GM19324 (cell line): Measurements from ENCODE around the gene FAM83F.
"Not testable (repeated sequence)": the region's sequence is repeated elsewhere in the genome, so short reads cannot be mapped to it uniquely, and the experiment has no call there.

Experiments used
- ATAC-seq: cut with Tn5 transposase; IDR thresholded peaks from one replicate; pipeline ENCODE4 v1.9.1; 2021; ENCODE audit warnings: mild to moderate bottlenecking, moderate library complexity; ENCODE audit not compliant: unreplicated experiment, low FRiP score

The FAM83F gene

DNA sequence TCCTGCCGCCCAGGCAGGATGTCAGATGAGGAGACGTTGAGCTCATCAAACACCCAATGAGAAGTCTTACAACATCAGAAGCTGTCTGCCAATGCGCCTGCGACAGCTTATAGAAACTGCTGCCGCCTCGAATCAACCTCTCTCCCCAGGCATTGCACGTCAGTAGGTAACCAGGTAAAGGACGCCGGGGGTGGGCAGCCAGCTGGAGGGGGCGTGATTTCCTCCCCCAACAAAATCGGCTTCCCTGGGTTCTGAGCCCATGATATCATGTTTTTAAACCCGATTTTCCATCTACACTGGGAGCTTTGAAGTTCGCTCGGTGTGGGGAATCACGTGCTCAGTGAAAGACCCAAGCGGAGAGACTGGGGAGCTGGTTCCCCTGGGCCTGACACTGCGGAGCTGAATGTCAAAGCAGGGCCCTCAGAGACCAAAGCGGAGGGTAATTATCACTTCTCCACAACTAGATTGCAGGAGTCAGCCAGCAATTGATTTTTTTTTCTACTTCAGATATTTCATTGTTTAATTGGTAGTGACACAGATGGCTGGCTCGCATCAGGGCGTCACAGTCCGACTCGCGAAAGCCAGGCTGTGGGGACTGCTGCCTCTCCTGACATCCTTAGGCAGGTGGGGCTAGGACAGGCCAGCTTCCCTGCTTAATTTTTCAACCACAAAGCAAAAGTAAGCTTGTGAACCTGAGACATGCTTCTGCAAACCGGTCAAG lies 15.4 kb downstream of the FAM83F start:
- ATAC-seq, result no peak

DNA sequence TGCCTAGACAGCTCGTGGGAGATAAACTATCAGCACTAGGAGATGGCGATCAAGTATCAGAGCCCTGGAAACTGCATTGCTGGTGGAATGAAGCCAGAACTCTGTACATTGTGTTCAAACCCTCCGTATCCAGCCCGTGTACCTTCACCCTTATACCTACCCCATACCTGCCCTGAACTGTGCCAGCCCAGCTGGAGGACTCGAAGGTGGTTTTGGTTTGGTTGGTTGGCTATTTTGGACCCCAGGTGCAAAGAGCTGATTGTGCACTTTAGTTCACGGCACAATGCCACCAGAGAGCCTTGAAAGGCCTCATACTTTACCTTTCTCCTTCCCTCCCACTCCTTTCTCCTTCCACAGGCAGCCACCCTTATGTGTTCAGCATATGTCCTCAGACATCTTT lies 16.0 kb downstream of the FAM83F start:
- no peak for ATAC-seq

DNA sequence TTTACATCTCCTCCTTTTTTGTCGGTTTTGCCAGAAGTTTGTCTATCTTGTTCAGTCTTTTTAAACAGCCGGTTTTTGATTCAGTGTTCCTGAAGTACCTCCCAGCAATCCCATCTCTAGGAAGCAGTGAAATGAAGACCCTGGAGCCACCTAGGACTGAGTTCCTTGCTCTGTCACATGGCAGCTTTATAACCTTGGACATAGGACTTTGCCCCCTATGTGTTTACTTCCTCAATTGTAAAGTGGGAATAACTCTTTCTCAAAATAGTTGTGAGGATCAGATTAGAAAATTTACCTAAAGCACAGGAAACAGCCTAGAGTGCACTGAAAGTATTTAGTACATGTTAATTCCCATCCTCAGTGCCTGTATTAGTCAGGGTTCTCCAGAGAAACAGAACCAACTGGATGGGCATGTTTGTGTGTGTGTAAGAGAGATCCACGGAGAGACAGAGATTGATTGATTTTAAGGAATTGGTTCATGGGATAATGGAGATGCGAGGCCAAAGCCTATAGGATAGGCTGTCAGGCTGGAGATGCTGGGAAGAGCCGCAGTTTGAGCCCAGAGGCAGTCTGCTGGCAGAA lies 20.0 kb downstream of the FAM83F start:
- ATAC-seq, result no peak

DNA sequence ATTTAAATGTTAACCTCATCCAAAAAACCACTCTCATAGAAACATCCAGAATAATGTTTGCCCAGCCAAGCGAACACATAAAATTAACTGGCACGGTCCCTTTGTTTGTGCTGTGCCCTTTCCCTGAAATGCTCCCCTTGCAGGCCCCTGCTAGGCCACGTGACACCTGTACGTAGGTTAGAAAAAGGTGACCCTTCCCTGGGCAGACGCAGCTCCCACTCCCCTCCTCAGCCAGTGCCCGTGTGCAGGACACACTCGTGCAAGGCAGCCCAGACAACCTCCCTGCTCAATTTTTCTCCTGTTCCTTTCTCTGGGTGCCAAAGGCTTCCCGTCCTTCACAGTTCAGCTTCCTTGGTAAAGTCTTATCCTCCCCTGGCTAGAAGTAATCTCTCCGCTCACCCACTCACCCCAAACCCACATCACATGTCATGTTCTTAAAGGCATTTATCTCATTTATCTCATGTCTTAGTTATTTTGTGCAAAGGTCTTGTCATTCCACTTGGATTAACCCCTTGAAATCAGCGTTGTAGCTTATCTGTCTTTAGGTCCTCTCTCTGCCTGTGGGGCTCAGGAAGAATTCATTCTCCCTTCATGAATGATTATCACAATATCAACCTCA lies 20.7 kb downstream of the FAM83F start:
- ATAC-seq, result no peak

DNA sequence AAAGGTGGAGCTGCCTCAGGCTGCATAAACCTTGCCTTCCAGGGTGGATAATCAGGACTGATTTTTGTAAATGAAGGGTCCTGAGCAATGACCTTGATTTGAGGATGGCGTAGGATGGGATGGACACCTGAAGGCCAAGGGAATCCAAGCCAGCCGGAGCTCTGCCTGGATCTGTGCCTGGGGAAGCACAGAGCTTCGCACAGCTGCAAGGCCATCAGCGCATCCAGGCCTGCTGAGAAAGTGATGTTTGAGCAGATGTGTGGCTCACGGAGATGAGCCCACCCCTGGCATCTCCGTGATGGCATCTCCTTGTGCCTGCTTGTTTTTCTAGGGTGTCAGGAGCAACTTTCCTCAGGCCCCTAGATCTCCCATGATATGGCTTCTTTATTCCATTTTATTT lies 23.3 kb downstream of the FAM83F start:
- ATAC-seq, result no peak

DNA sequence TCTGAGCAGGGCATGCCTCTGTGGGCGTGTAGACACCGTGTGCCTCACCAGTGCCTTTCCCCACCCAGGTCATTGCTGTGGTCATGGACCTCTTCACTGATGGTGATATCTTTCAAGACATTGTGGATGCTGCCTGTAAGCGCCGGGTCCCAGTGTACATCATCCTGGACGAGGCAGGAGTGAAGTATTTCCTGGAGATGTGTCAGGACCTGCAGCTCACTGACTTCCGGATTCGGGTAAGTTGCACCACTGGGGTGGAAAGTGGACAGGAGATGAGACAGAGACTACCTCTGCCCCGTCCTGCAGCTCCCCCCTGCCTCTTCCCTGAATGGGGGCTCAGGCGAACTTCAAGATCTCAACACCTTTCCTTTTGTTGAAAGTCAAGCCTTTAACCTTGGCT lies 24.3 kb downstream of the FAM83F start:
- ATAC-seq, result no peak

DNA sequence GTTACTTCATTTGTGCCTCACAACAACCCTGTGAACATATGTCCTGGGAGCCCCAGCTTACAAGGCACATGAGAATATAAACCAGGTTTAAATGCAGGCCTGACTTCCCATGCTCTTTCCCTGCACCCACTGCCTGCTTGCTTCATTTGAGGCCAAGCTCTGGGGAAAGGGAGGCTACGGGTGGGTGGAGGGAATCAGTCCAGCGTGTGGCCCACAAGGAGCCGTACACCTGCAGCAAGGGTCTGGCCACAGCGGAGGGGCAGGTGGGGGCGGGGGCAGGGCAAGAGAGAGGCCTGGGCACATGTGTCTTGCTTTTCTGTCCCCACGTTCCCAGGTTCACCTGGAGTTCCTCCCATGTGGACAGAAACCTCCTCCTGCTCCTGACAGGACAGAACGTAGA lies 26.2 kb downstream of the FAM83F start:
- ATAC-seq, result no peak

DNA sequence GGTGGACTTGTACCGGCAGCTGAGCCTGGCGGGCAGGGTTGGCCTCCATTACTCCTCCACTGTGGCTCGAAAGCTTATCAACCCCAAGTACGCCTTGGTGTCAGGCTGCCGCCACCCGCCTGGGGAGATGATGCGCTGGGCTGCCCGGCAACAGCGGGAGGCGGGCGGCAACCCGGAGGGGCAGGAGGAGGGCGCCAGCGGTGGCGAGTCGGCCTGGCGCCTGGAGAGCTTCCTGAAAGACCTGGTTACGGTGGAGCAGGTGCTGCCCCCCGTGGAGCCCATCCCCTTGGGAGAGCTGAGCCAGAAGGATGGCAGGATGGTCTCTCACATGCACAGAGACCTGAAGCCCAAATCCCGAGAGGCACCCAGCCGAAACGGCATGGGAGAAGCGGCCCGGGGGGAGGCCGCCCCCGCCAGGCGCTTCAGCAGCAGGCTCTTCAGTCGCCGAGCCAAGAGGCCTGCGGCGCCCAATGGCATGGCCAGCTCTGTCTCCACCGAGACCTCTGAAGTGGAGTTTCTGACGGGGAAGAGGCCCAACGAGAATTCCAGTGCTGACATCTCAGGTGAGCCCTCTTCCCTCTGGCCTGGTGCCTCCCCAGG lies 26.7 kb downstream of the FAM83F start:
- no peak for ATAC-seq

DNA sequence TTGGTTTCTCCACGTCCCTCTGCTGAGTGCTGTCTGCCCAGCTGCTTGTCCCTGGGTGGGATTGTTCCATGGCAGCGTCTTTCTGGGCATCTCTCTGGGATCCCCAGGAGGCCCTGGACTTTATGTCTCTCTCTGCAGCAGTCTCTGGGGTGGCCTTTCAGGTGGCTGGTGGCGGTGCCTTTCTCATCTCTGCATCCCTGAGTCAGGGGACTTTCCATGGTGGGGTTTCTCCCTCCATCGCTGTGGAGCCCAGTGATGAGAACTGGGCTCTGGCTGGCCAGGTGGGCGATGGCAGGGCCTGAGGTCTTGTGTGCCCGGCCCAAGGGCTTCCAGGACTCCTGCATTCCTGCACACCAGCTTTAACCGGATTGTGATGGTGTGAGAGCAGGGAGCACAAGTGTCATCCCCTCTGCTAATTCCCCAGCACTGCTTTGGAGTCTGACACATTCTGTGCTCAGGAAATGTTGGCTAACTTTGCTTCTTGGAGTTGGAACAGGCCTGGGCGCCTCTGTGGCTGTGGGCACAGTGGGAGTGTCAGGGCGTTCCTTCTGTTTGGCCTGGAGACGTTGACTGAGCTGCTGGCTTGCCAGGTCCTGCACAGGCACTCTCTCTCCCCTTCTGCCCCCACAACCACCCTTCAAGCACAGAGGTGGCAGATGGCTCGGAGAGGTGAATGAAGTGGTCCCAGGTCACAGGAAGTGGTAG lies 27.9 kb downstream of the FAM83F start:
- ATAC-seq, result no peak

DNA sequence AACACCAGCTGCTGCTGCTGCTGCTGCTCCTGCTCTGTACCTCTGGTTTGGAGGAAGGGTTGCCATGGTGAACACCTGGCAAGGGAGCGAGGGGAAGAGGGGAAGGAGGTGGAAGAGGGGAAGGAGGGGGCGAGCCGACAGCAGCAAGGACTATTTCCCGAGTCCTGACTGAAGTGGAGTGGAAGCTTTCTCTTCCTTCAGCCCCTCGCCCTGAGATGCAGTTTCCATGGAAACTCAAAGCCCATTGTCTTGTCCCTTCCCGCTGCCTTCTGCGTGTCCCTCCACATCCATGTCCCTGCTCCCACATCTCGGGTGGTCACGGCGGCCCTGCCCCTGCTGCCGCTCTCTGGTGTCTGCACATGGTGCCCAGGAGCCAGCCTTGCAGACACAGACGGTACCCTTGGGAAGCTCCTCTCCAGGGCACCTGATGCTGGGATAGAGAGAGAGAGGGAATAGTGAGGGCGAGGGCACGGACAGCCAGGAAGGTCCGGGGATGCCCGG lies 28.6 kb downstream of the FAM83F start:
- ATAC-seq, result no peak

DNA sequence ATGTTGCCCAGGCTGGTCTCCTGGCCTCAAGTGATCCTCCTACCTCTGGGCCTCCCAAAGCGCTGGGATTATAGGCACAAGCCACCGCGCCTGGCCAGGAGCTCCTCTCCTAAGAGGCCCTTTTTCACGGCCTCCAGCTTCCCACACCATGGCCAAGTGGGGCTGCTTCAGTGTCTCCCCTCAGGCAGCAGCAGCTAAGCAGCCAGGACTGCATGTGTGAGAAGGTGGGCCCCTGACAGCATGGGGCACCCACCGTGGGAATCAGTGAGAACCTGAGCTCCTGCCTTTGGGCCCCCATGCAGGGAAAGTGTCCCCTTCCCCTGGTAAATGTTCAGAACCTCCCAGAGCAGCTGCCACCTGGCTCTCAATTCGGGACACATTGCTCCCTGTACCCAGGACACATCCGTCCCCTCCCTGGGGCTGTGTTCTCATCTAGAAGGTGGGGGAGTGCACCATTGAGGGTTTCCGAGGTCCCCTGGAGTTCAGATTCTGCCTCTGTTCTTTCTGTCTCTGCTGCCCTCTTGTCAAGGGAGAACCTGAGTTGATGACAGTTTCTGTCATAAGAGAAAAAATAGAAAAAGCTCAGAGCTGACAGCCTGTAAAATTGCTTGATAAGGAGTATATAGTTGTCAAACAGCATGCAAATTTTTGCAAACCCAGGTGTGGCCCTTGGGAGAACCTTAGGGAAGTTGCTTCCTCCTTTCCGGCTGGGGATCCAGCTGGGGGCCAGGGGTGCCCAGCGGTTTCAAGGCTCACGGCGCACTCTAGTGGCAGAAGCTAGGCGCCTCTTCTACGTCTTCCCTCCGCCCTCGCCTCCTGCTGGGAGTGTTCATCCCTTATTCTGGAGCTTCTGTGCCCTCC lies 29.7 kb downstream of the FAM83F start:
- ATAC-seq, result no peak

DNA sequence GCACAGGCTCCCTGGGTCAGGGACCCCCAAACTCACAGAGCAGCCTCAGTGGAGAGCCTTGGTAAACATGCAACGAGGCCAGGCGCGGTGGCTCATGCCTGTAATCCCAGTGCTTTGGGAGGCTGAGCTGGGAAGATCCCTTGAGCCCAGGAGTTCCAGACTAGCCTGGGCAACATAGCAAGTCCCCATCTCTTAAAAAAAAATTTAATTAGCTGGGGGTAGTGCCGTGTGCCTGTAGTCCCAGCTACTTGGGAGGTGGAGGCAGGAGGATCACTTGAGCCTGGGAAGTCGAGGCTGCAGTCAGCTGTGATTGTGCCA lies 30.3 kb downstream of the FAM83F start:
- ATAC-seq, result not testable (repeated sequence)

DNA sequence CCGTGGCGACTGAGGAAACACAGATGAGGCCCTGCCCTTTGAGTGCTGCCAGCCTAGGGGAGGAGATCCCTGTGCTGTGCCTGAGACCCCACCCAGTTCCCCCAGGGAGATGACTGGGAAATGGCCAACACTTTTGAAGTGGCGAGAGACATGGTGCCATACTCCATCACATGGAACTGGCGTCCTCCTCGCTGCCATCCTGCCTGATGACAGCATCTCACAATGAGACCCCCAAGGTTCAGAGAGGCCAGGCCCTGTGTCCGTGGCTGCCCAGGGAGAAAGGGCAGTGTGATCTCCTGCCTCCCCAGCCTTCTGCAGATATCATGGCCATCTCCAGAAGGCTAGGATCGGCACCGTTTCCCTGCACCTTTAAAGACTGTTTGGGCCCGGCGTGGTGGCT lies 31.1 kb downstream of the FAM83F start:
- ATAC-seq, result no peak

DNA sequence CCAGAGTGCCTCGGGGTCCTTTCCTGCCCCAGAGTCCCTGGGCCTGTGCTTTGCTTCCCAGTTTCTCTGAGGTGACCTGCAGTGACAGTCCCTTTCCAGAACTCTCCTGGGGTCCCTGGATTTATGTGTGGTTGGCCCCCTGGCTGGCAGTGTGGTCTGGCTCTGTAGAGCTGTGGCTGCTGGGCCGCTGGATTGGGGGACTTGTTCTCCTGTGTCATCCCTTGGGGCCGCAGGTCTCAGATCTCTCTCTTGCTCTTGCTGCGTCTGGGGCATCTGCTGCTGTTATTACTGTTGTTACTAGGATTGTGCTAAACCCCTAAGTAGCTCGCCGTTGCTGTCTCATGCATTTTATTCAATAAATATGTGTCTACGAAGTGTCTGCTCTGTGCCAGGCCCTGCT lies 31.9 kb downstream of the FAM83F start:
- ATAC-seq, result no peak

DNA sequence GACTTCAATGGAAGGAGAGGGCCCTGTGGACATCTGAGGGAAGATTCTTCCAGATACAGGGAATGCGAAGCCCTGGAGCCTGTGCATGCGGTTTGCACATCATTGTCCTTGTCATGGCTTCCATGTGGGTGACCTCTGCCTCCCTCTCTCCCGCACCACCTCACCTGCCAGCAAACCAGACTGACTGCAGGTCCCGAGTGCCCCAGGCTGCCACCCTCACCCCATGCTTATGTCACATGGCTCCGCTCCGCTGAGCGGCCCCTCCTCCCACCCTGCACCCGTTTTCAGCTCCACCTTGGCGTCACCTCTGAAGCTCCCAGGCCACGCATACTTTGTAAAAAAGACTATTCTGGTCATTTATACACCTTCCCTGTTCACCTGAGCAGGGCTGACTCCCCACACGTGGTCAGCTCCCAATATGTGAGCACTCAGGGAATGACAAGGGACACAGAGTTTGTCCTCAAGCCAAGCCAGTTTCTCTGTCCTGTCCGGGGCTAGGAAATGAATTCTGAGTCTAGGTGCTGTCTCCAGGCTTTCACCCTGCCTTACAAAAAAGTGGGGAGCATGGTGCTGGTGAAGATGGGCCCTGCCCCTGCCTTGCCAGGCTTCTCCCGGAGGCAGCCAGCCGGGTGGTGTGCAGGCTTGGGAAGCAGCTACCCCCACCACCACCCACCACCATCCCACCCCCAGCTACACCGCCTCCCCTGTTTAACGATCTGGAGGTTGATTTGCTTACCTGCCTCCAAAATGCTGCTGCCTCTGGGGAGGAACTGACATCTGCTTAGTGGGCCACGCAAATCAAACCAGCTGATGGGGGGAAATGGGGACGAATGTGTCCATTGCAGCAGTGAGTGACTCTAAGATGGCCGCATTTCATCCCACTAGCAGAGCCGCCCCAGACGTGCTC lies 32.7 kb downstream of the FAM83F start:
- ATAC-seq, result no peak

DNA sequence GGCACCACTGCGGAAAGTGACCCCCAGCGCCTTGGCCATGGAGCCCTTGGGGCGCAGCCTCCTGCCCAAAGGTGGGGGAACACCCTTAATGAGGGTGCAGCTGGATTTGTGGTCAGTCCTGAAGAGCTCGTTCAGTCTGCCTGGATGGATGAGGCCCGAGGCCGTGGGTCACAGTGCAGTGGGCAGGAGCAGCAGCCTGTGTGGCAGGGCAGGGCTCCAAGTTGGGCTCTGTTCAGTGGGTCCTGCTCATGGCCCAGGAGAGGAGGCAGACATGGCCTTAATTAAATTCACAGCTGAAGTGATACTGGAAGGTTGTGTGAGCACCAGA lies 33.3 kb downstream of the FAM83F start:
- ATAC-seq, result no peak

DNA sequence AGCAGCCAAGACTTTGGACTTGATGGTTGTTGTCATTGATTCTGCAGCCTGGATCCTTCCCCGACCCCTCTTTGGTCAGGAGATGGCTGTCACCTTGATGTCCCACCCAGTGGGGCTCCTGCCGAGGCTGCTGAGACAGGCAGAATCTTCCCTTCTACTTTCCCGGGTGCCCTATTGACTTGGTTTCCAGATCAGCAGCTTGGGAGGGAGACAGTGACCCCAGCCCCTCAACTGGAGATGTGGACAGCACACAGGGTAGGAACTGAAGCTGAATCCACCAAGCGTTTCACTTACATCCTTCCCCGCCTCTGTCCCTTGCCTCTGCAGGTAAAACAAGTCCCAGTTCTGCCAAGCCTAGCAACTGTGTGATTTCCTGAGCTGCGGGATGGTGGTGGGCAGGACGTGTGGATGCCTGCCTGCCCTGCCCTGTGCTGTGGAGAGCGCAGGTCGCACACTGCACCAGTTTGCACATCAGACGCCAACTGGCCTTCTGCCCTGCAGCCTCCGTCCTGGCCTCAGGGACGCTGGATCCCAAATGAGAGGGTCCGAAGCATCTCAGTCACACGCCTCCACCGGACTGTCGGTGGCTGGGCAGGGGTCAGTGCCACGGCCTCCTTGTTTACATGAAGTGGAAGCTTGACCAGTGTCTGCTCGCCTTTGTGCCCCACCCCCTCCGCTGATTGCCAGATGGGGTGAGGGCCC lies 34.6 kb downstream of the FAM83F start:
- ATAC-seq, result no peak

DNA sequence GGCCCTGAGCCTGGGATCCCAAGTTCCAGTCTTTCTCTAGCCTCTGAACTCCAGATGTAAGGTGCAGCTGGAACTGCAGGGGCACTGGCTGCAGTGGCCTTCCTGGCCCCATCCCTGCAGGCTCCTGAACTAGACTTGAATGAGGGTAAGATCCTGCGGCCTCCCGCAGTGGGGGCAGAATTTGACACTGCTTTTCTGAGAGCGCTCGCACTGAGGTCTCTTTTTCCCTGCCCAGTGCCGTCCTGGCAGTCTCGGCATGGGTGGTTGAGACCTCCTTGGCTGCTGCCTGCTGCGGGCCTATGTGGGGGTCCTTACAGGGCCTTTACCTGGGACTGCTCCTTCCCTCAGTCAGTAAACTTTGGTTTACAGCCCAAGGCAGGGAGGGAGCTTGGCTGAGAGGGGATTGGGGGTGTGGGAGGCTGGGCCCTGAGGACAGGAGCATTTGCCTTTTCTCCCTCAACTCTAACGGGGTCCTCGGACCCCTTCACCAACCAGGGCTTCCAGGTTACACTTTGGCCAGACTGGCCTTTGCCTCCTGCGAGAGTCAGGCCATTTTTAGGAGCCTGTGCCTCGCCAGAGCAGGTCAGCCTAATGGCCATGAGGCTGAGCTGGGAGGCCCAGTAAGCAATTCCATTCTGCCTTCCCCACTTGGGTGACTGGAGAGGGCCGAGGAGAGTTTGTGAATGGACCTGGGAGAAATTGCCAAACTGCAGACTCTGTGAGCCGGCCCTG lies 35.4 kb downstream of the FAM83F start:
- no peak for ATAC-seq
